Mucosa of descending colon (tissue), 3 donors: ENCODE measurements around the gene PSPN. TPM values are rescaled to one million over a fixed set of nuclear protein-coding genes. Genes with fewer than 3 reads are reported as not detected.
A peak's percentile ranks its signal among the peaks of the same experiment; 100 is the strongest.
"Not testable (repeated sequence)": the region's sequence is repeated elsewhere in the genome, so short reads cannot be mapped to it uniquely, and the experiment has no call there.

Experiments used
- ATAC-seq: fragments of 200-7000 bp; cut with Tn5 transposase; one replicate; pipeline ENCODE4 v1.9.1; 2020; ENCODE audit warnings: mild to moderate bottlenecking, moderate library complexity
- DNase-seq, 3 donors: peaks; one replicate each; pipeline ENCODE4 v3.0.0-alpha.2; 2020
- H3K36me3 ChIP-seq: fragments of 200-600 bp; one replicate; pipeline ENCODE4 v1.8.0; 2021; ENCODE audit warnings: low read depth, mild to moderate bottlenecking
- H3K4me1 ChIP-seq: fragments of 200-600 bp; one replicate; pipeline ENCODE4 v1.8.0; 2021; ENCODE audit warnings: low read depth, mild to moderate bottlenecking
- H3K4me3 ChIP-seq: fragments of 200-600 bp; one replicate; pipeline ENCODE4 v1.8.0; 2021; ENCODE audit warnings: mild to moderate bottlenecking
- H3K9me3 ChIP-seq: fragments of 200-600 bp; one replicate; pipeline ENCODE4 v1.8.0; 2021; ENCODE audit warnings: mild to moderate bottlenecking
- intact Hi-C, 2 donors: fragments of 100-400 bp; cut with DNase I in 1 of 2; cut with micrococcal nuclease in 1 of 2; formaldehyde crosslinking; loops; one replicate each; pipeline versions ENCODE4 v1.11.0 to v1.11.1; 2022; cut with DNase I, micrococcal nuclease
- total RNA-seq, 3 donors: library from RNA; stranded (reverse); fragmentation: NEBNext Ultra II Directional in 2 of 3; extraction: Animal tissue kit (Norgen Biotek cat#: 25700) in 2 of 3; gene quantifications; one replicate each; pipeline versions ENCODE4 v1.2.1 to v1.2.4, GENCODE V29; 2021 to 2023
- TF ChIP-seq, protein P1 (sequence below): fragments of 200-600 bp; IDR thresholded peaks from one replicate; pipeline ENCODE4 v1.8.0; 2022; ENCODE audit warnings: antibody characterized with exemption, mild to moderate bottlenecking
- donor health status: DM: no; HTN: no; CAD: no; lungs with moderate emphysema.
- donor health status: DM: no; HTN: no; CAD: no.
- donor health status: DM: no; HTN: yes; CAD: no.

Gene PSPN
- total RNA-seq, 3 donors from 2014 or later = 2.0 to 2.8 (median 2.5) TPM

DNA sequence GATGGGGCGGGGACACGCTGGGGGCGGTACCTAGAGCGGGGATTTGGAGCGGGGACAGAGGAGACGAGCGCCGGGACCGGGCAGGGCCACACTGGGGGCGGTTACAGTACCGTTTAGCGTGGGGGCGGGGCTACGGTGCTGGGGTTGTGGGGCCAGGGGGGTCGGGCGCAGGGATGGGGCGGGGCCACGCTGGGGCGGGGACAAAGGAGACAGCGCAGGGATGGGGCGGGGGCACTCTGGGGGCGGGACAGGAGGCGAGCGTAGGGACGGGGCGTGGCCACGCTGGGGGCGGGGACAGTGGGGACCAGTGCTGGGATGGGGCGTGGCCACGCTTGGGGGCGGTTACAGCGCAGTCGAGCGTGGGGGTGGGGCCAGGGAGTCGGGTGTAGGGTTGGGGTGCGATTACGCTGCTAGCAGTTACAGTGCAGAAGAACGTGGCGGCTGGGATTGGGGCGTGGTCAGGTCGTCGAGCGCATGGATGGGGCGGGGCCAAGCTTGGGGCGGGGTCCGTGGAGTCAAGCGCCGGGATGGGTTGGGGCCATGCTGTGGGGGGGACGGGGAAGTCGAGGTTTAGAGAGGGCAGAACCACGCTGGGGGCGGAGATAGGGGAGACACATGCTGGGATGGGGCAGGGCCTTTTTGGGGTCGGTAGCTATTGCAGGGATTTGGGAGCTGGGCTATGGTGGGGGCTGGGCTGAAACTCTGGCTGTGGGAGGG, 2.5 kb downstream of the PSPN start:
- peak overlapping the region; percentile 52 for H3K4me3 ChIP-seq
- H3K4me1 ChIP-seq = peaks cover 4% of the 10 kb centered on the region
- intact Hi-C loops = no loop called here
- TF ChIP-seq, protein P1, sequence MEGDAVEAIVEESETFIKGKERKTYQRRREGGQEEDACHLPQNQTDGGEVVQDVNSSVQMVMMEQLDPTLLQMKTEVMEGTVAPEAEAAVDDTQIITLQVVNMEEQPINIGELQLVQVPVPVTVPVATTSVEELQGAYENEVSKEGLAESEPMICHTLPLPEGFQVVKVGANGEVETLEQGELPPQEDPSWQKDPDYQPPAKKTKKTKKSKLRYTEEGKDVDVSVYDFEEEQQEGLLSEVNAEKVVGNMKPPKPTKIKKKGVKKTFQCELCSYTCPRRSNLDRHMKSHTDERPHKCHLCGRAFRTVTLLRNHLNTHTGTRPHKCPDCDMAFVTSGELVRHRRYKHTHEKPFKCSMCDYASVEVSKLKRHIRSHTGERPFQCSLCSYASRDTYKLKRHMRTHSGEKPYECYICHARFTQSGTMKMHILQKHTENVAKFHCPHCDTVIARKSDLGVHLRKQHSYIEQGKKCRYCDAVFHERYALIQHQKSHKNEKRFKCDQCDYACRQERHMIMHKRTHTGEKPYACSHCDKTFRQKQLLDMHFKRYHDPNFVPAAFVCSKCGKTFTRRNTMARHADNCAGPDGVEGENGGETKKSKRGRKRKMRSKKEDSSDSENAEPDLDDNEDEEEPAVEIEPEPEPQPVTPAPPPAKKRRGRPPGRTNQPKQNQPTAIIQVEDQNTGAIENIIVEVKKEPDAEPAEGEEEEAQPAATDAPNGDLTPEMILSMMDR = no peak
- DNase-seq (peak; percentile 99), ATAC-seq (peak; percentile 86)
- H3K9me3 ChIP-seq = no peaks in the 10 kb centered on the region
- H3K36me3 ChIP-seq = no peaks in the 10 kb centered on the region

DNA sequence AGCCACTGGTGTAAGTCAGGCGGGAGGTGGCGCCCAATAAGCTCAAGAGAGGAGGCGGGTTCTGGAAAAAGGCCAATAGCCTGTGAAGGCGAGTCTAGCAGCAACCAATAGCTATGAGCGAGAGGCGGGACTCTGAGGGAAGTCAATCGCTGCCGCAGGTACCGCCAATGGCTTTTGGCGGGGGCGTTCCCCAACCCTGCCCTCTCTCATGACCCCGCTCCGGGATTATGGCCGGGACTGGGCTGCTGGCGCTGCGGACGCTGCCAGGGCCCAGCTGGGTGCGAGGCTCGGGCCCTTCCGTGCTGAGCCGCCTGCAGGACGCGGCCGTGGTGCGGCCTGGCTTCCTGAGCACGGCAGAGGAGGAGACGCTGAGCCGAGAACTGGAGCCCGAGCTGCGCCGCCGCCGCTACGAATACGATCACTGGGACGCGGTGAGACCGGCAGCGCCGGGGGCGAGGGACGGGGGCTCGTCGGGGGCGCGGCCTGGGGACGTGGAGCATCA, 3.1 kb downstream of the PSPN start, which contains the start of gene ALKBH7:
Gene ALKBH7 (plus strand): TSS at position 201 of the 502 bp plus-strand sequence. CDS start 27 bp downstream, at position 228.
- DNase-seq (peak; percentile 94 to 100 (median 98)), ATAC-seq (peak; percentile 86)
- Histone ChIP-seq H3K36me3 (no peaks in the 10 kb centered on the region), H3K9me3 (no peaks in the 10 kb centered on the region), H3K4me3 (peak within 1 kb of the TSS; percentile 52), H3K4me1 (peaks cover 4% of the 10 kb centered on the region)
- TF ChIP-seq, protein P1 = no peak
- intact Hi-C loops = no loop called here

DNA sequence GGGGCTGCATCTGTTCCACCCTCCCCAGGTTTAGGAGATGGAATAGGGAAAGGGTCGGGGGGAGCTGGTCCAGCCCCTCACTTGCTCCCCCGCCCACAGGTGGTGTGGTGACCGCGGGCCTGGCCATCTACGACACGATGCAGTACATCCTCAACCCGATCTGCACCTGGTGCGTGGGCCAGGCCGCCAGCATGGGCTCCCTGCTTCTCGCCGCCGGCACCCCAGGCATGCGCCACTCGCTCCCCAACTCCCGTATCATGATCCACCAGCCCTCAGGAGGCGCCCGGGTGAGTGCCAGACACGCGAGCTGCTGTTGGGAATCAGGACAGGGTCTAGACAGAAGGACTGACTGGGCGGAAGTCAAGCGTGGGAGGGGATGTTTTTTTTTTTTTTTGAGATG, 11.4 kb downstream of the PSPN start:
- Histone ChIP-seq H3K9me3 (no peaks in the 10 kb centered on the region), H3K4me1 (peaks cover 7% of the 10 kb centered on the region), H3K4me3 (no peak overlapping the region), H3K36me3 (no peaks in the 10 kb centered on the region)
- TF ChIP-seq, protein P1 = no peak
- ATAC-seq (no peak), DNase-seq (no peak)
- intact Hi-C loops = no loop called here

DNA sequence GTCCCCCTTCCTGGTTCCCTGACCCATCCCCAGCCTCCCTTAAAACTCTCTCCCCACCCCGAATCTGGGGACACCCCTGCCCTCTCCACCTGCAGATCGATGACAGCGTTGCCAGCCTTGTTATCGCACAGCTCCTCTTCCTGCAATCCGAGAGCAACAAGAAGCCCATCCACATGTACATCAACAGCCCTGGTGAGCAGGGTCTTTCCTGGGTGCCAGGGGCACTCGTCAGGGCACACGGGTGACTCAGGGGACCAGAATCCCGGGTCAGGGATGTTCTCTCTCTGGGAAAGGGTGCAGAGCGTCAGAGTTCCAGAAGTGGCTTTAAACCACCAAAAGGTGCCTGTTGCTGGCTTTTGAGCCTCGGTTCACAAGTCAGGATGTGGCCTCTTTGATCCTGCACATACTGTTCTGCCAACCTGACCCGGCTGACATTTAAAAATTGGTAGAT, 13.4 kb downstream of the PSPN start:
- Histone ChIP-seq H3K4me3 (no peak overlapping the region), H3K9me3 (no peaks in the 10 kb centered on the region), H3K36me3 (no peaks in the 10 kb centered on the region), H3K4me1 (peaks cover 7% of the 10 kb centered on the region)
- intact Hi-C loops = no loop called here
- ATAC-seq (peak; percentile 4), DNase-seq (no peak)
- TF ChIP-seq, protein P1 = no peak

DNA sequence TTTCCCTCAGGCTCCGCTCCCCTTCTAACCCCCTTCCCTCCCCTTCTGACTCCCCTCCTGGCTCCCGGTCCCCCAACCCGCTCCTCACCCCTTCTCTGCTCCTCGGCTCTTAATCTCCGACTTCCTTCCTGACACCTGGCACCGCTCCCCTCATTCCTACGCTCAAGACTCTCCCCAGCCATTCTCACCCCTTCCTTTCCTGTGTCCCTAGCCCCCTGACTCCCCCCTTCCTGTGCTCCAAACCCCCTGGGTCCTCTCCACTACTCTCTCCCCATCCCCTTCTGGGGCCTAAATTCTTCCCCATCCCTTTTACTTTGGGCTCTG, 13.7 kb downstream of the PSPN start:
- H3K9me3 ChIP-seq = no peaks in the 10 kb centered on the region
- TF ChIP-seq, protein P1 = no peak
- peak; percentile 26 for ATAC-seq
- peaks cover 7% of the 10 kb centered on the region for H3K4me1 ChIP-seq
- peak overlapping the region; percentile 86 for H3K4me3 ChIP-seq
- DNase-seq = no peak
- intact Hi-C loops = no loop called here
- no peaks in the 10 kb centered on the region for H3K36me3 ChIP-seq

DNA sequence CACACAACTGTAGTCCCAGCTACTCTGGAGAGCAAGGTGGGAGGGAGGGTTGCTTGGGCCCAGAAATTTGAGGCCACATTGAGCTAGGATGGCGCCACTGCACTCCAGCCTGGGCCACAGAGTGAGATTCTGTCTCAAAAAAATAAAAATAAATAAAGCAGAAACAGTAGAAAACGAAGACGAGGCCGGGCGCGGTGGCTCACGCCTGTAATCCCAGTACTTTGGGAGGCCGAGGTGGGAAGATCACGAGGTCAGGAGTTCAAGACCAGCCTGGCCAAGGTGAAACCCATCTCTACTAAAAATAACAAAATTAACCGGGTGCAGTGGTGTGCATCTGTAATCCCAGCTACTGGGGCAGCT, 14.9 kb downstream of the PSPN start:
- H3K4me1 ChIP-seq, intact Hi-C loops, H3K9me3 ChIP-seq, H3K36me3 ChIP-seq, ATAC-seq: not testable (repeated sequence)
- H3K4me3 ChIP-seq = peak overlapping the region; percentile 86
- peak in 1 of 3 donors; percentile 48 for DNase-seq

DNA sequence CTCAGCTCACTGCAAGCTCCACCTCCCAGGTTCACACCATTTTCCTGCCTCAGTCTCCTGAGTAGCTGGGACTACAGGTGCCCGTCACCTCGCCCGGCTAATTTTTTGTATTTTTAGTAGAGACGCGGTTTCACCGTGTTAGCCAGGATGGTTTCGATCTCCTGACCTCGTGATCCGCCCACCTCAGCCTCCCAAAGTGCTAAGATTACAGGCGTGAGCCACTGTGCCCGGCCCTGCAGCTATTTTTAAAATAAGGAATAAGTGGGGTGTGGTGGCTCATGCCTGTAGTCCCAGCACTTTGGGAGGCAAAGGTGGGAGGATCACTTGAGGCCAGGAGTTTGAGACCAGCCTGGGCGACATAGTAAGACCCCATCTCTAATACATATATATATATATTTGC, 15.3 kb downstream of the PSPN start:
- H3K9me3 ChIP-seq, intact Hi-C loops, H3K4me3 ChIP-seq, DNase-seq, H3K4me1 ChIP-seq, ATAC-seq, H3K36me3 ChIP-seq: not testable (repeated sequence)
